Anterior cingulate cortex (tissue), 58 donors: ENCODE measurements around the gene DGCR6L.
"Not testable (repeated sequence)": the region's sequence is repeated elsewhere in the genome, so short reads cannot be mapped to it uniquely, and the experiment has no call there.

ENCODE experiments used
- DNase-seq, 58 donors: peaks; one replicate each; lab custom pipeline; 2025; lab: John Stamatoyannopoulos, UW

The DGCR6L gene

GRCh38 chr22:20280163-20280562, 39.7 kb downstream of the DGCR6L start:
- peak in 45 of 58 donors; percentile 10 to 80 (median 50) for DNase-seq

- DNase-seq: no peak
These were observed 40.2 kb downstream of the DGCR6L start for GRCh38 chr22:20279662-20280134.

- not testable (repeated sequence) for DNase-seq
These were observed 41.0 kb downstream of the DGCR6L start for GRCh38 chr22:20278726-20279490.

- DNase-seq: not testable (repeated sequence)
These were observed 41.8 kb downstream of the DGCR6L start for GRCh38 chr22:20277936-20278635.

GRCh38 chr22:20276468-20276867, 43.4 kb downstream of the DGCR6L start:
- DNase-seq: no peak

DNA sequence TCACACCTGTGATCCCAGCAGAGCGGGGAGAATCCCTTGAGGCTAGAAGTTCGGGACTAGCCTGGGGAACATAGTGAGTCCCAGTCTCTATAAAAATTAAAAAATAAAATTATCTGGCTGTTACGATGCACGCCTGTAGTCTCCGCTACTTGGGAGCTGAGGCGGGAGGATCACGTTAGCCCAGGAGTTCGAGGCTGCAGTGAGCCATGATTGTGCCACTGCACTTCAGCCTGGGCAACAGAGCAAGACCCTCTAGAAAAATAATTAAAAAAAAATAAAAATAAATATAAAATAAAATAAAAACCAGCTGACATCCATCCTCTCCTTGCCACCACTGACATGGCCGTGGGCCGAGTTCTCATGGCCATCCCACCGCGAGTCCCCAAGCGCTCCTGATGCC, 44.0 kb downstream of the DGCR6L start:
- DNase-seq: no peak

- not testable (repeated sequence) for DNase-seq
These were observed 44.5 kb downstream of the DGCR6L start for GRCh38 chr22:20275325-20275724.

DNA sequence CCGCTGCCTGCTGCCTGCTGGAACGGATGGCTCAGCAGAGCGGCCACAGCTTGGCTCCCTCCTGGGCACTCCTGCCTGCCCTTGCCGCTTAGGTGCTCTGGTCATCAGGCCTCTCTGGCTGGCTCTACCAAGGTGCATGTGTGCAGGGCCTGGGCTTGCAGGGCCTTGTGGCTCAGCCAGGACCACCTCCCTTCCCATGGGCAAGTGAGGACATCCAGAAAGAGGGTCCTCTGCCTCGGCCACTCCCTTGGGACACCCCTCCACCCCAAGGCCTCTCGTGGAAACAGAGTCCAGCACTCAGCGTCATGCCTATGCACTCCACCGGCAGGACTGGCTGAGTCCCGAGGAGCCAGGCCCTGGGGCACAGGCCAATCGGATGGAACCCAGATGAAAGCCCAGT, 45.5 kb downstream of the DGCR6L start:
- not testable (repeated sequence) for DNase-seq

DNA sequence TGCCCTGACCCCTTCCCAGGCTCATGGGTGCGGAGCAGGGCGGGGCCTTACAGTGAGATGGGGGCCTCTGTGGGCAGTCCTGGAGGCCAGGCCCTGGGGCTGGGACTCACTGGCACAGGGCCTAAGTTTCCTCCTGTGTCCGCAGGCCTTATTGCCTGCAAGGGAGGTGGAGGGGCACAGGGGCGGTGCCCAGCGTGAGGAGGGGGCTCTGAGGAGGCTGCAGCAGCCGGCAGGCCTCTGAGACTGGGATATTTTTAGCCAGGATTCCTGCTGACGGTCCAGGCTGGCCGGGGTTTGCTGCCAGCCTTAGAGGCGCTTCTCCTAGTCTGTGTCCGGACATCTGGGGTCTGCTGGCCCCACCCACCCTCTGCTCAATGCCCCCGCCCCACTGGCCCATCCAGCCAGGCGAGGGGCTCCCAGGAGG, 46.1 kb downstream of the DGCR6L start:
- no peak for DNase-seq

DNA sequence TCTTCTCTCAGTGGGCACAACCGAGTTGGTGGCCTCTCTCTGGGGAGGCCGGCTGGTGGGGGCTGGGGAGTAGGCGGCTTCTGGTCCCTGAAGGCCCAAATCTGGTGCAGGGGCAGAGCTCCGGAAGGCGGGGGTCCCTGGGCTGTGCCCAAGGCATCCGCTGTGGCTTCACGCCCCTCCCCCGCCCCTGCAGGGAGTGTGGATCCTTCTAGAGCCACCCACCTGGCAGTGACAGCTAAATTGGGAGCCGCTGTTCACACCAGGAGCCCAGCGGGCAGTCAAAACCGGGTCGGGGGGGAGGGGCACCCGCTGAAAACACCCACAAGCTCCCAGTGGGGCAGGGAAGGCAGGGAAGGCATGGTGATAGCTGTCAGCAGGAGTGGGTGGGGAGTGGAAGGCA, 47.2 kb downstream of the DGCR6L start:
- DNase-seq: peak in 4 of 58 donors; percentile 14 to 22 (median 20)

- no peak for DNase-seq
These were observed 47.7 kb downstream of the DGCR6L start for GRCh38 chr22:20272174-20272573.

DNA sequence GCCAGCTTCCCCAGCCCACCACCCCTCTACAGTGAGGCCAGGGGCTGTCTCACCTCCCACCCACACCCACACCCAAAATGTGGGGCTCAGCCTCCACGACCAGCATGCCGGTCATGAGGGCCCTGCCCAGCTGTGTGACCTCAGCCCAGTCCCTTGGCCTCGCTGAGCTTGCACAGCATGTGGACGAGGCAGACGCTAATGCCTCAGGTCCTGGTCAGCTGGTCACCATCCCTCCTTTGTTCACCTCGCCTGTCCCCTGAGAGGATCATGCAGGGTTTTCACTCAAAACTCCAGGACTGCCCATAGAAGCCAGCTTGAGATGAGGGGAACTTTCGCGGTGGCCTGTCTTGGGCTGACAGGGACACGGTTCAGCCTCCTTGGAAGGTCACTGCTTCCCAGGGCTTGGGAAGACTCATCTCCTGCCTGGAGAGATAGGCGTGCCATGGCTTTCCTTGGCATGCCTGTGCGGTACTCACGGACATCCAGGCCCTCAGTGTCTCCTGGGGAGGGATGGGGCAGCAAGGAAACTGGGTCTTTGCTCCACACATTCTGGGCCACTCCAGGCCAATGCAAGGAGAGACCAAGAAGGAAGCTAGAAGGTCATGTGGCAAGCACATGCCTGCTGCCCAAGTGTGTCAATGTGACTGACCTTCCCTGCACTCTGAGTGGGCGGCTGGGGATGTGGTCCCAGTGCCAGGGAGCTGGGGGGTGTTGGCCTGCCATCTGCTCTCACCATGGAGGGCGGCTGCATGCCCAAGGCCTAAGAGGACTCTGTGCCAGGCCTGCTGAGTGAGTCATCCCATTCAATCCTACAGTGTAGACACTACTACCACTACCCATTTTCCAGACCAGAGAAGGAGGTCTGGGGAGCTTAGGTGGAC, 48.5 kb downstream of the DGCR6L start:
- peak in 4 of 58 donors; percentile 24 to 52 (median 33) for DNase-seq

DNA sequence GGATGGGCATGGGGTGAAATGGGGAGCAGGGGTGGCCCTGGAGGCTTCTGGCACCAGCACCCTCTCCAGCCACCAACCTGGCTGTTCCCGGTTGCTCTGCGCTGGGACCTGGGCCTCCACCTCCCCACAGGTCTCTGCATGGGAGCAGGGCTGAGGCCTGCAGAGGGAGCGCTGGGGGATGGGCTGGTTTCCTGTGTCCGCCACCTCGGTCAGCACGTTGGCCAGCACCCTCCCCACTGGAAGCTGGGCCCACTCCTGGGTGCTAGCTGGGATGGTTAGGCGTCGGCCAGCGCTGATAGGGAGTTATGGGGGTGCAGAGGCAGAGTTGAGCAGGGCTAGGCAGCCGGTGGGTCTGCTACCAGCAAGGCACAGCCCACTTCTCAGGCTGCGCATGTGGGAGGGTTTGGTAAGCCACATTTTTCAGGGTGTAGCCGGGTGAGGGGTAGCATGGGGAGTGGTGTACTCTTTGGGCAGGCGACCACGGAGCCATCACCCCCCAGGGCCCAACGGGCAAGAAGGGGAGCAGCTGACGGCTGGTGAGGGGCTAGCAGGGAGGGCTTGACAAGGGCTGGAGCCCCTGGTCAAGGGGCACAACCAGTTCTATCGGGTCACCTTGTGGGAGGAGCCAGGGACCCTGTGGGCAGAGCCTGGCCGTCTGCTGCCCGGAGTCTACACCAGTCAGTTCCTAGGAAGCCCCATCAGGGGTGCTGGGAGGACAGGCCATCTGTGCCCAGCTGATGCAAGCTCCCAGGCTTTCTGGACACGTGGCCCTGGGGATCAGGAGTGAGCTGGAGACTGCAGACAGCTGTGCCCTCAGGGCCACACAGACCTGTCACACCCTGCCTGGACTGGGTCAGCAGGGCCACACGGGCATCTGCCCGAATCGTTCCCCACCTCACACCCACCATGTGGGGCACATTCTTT, 49.4 kb downstream of the DGCR6L start:
- not testable (repeated sequence) for DNase-seq

- not testable (repeated sequence) for DNase-seq
These were observed 50.2 kb downstream of the DGCR6L start for GRCh38 chr22:20269673-20270072.

DNA sequence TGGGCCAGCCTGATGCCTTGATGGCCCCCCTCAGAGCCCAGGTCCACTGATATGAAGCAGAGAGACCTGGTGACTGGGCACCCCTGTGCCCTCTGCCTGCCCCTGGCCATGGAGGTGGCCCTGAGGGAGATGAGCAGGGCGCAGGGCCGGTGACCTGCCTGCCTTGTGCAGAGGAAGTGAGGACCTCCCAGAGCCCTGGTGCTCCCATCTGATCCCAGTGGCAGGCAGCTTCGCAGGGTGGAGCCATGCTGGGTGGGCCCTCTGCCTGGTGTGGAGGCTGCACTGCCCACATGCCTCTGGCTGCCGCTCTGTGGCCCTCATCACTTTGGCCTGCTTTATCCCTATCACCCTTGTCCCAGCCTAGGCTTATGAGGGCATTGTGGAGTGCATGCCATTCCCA, 50.7 kb downstream of the DGCR6L start:
- not testable (repeated sequence) for DNase-seq

DNA sequence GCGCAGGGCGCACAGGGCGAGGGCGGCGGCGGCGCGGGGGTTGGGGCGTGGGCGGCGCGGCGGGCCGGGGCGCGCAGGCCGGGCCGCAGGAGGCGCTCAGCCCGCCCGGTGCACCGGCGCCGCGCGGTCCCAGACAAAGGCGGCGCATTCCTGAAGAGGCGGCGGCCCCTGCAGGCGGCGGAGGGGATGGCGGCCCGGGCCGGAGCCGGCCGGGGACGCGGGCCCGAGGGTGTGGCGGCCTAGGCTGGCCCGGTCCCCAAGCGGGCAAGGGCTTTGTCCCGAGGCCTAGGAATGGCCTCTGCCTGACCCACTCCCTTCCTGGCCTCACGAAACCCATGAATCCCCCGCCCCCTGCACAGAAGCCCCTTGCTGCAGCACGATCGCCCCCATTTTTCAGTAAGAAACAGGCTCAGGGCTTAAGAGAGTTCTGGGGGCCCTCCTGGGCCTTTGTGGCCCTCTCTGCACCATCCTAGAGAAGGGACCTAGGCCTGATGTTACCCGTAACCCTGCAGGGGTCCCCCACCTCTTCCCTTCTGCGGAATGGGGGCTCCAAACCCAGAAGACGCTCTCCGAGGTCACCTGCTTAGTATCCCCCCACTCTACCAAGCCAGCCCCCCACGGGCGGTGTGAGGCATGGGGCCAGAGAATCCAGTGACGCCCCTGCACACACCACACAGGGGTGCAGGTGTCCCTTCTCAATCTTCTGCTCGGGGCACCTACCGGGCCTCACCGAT, 51.4 kb downstream of the DGCR6L start, which contains the start of gene RTN4R:
Gene RTN4R (minus strand): TSS at position 40 of the 734 bp plus-strand sequence. CDS start 226 bp downstream, outside the sequence.
- peak in 25 of 58 donors; percentile 14 to 53 (median 33) for DNase-seq

DNA sequence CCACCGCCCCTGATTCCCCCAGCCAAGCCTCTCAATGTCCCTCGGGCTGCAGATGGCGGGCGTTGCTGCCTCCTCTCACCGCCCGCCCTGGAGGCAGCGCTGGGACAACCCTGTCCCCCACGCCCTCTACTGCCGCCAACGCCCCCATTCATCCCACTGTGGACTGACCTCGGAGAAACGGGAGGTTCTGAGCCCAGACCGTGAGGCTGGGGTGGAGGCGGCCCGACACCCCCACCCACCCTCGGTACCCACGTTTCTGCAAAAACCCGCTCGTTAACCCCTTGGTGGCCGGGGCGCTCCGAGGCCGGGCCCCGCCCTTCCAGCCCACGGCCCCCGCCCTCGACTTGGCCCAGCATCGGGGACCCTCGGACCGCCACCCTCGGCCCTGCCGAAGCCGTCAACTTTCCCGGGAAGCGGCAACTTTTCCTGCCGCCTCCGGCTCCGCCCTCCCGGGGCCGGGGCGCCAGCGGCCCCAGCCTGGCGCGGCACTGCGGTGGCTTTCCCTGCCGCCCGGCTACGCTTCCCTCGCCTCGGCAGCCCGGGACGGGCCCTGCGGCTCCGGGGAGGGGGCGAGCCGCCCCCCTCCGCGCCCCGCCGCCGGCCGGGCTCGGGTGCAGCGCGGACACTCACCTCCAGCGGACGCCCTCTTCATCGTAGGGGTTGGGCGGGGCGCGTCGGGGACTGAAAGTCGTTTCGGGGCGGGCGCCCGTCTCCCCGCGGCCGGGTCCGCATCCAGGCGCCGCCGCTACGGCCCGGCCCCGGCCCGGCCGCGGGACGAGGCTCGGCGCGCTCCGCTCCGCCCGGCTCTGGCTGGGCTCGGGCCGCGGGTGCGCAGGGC, 52.2 kb downstream of the DGCR6L start:
- DNase-seq: no peak
